GM18861 (cell line): ENCODE measurements around the gene MSMB.
"Not testable (repeated sequence)": the region's sequence is repeated elsewhere in the genome, so short reads cannot be mapped to it uniquely, and the experiment has no call there.

Source experiments
- ATAC-seq: cut with Tn5 transposase; IDR thresholded peaks from one replicate; pipeline ENCODE4 v1.9.1; 2021; ENCODE audit not compliant: unreplicated experiment

MSMB gene, protein sequence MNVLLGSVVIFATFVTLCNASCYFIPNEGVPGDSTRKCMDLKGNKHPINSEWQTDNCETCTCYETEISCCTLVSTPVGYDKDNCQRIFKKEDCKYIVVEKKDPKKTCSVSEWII

DNA sequence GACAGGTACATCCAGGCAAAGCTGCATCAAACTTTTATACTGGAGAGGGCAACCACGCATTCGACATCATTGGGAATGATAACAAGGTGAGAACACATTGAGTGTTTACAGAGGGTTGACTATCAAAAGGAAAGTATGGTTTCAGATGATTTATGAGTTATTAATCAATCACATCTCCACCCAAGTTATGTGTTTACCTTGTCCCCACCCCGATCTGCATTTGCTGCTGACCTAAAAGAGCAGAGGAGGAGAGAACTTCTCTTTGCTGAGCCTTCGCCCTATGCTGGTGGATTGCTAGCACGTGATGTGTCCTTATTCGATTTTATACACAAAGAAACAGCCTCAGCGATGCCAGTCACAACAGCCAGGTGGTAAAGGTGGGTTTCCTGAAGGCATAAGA, at the start of gene MSMB:
Gene MSMB (minus strand): TSS at position 9 of the 400 bp plus-strand sequence. CDS start 32 bp downstream, outside the sequence.
- ATAC-seq: no peak

DNA sequence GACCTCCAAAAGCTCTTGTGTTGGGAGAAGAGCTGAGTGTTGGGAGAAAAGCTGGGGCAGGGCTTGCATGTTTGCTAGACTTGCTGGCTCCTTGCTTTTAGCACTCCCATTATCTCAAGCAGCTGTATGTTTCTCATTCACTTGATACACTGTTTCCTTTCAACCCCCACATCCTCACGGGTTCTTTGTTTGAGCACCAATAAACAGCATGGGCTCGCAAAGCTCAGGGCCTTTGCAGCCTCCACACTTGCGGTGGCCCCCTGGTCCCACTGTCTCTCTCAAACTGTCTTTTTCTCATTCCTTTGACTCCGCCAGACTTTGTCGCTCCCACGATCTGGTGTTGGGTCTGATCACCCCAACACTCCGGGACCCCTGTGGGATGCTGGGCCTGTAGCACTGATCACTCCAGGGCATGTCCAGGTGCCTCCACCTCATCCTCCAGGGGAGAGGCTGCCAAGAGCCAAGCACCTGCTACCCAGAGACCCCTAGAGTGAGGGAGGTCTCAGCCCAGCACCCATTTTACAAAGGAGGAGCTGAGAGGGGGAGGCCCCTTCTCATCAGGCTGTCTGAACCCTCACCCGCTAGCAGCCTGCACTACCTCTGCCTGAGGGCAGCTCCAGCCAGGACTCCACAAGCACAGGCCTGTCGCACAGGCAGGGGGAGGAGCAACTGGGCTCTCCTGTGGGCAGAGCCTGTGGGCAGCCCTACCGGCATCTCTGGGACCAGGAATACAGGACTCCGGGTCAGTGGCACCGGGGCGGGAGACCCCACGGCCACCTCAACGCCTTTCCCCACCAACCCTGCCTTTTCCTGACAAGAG, 49.1 kb upstream of the MSMB start:
- no peak for ATAC-seq

DNA sequence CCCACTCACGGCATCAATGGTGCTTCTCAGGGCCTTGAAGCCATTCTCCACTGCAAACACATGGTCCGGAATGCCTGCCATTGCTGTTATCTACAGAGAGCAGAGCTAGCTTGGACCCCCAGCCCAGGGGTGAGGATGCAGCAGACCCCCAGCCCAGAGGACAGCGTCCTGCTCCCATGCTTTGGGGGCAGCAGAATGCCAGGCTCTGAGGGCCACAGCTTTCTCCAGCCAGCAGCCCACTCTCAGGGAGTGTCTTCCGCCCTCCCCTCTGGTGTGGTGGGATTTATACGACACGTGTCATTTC, 48.1 kb upstream of the MSMB start:
- no peak for ATAC-seq

DNA sequence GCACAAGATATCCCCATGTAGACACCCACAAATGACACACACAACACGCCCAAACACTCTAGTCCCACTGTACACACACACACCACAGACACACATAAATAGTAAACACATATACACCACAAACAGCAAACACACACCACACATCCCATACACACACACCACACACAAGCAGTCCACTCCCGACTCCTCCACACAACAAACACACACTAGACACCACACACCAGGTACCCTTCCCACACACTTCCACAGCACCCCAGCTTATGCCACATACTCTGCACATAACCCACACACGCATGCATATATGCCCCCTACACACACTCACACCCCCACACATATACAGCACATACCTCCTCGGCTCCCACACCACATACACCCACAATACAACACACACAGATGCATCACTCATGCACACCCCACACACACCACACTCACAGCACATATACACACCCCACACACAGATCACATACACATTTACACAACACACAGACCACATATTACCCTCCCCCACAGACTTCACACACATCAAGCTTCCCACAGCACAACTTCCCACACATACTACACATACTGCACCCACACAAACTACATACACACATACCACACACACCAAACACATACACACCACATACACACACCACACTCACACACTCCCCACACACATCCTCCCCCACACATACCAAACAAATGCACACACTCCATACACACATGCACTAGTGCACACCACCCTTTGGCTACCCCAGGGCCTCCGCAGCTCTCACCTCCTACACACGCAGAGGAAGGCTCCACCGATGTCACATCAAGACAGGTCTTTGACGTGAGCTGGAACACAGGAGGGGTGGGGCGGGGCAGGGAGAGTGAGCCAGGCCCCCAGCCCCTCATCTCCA, 47.5 kb upstream of the MSMB start:
- not testable (repeated sequence) for ATAC-seq

DNA sequence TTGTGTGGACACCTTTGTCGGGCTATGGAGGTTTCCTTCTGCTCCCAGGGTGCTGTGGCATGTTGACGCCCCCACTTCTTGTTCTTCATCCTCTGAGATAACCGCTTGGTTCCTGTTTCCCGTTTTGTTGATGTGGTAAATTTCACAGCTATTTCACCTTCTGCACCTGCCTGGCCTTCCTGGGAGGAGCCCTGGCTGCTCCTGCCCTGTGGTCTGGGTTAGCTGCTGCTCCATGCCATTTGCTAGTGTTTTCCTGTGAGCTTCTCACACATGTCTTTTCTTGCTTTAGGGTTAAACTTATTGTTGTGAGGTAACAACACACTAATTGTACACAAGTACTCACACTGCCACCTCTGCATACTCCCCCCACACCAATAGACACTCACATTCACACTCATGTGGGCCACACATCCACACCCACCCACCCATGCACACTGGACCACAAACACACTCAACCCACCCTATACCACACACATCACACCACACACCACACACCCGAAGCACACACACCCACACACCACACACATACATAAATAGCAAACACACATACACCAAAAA, 46.5 kb upstream of the MSMB start:
- no peak for ATAC-seq

DNA sequence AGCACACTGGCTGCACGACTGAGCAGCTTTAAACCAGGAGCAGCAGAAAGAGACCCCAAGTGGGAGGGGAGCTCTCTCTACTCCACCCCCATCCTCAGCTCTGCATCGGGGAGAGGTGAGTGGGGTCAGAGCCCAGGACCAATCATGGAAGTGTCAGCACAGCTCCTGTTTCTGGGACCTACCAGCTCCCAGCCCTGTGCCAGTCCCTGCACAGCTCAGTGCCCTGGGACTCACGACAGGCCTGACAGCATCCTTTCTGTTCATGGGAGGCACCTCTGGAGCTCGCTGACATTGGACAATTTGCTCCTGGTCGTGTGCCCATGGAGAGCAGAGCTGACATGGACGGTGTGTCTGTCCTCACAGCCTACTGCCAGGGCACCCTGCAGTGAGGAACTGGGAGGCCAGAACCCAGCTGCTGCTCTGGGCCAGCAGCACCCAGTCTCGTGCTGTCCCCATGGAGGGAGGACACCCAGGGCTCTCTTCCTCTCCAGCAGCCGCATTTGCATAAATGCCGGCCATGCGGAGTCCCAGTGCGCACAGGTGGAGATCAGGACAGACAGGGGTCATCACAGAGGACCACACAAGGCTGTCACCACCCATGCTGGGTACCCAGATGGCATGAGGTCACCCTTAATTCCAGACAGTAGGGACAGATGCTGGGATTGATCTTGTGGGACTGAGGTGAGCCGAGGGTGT, 45.9 kb upstream of the MSMB start:
- no peak for ATAC-seq

DNA sequence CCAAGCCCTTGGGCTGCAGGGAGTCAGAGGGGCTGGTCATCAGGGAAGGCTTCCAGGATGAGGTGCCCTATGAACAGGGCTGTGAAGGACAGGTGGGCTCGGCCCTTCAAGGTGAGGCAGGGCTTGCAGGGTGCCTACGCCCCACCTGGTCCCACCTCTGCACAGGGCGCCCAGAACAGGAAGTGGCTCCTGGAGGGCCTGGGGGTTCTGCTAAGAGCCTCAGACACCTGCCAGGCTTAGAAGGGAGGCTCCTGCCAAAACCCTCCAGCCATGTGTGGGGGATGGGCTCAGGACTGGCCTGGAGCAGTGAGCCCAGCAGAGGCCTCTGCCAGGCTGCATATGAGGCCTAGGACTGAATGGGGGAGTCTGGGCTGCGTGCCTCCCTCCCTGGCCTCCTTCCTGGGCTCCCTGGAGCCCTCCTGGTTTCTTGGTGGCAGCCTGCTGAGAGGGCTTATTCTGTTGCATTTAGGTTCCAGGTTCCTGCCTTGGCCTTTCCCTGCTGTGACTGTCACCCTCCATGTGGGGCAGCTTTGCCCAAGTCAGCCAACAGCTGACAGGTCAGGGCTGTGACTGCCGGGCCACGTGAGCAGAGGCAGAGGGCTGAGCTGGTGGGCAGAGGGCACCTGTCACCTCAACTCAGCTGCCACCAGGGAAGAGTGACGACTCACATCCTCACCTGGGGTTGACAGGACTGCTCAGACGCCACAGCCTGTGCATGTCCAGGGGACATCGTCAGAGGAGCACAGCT, 45.2 kb upstream of the MSMB start:
- no peak for ATAC-seq

DNA sequence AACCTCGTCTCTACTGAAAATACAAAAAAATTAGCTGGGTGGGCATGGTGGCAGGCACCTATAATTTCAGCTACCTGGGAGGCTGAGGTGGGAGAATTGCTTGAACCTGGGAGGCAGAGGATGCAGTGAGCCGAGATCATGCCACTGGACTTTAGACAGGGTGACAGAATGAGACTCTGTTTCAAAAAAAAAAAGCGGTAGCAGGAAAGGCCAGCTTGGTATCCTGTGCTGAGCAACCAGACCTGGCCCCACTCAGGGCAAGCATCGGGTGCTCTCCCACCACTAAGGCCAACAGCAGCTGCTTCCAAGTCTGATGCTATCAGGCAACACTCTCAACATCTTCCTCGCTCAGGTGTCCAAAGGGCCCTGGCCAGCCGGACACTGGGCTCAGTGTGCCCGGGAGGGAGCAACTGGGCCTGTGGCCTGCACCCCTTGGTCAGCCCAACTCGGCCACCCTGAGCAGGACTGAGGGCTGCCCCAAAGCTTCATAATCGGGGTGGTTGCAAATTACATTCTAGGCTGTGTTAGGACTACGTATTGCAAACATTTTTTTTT, 44.3 kb upstream of the MSMB start:
- no peak for ATAC-seq

DNA sequence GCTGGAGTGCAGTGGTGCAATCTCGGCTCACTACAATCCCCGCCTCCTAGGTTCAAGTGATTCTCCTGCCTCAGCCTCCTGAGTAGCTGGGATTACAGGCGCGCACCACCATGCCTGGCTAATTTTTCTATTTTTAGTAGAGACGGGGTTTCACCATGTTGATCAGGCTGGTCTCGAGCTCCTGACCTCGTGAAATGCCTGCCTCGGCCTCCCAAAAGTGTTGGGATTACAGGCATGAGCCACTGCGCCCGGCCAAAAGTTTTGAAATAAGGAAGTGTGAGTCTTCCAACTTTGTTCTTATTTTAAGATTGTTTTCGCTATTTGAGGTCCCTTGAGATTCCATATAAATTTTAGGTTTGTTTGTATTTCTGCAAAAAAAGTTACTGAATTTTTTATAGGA, 41.3 kb upstream of the MSMB start:
- ATAC-seq: not testable (repeated sequence)

DNA sequence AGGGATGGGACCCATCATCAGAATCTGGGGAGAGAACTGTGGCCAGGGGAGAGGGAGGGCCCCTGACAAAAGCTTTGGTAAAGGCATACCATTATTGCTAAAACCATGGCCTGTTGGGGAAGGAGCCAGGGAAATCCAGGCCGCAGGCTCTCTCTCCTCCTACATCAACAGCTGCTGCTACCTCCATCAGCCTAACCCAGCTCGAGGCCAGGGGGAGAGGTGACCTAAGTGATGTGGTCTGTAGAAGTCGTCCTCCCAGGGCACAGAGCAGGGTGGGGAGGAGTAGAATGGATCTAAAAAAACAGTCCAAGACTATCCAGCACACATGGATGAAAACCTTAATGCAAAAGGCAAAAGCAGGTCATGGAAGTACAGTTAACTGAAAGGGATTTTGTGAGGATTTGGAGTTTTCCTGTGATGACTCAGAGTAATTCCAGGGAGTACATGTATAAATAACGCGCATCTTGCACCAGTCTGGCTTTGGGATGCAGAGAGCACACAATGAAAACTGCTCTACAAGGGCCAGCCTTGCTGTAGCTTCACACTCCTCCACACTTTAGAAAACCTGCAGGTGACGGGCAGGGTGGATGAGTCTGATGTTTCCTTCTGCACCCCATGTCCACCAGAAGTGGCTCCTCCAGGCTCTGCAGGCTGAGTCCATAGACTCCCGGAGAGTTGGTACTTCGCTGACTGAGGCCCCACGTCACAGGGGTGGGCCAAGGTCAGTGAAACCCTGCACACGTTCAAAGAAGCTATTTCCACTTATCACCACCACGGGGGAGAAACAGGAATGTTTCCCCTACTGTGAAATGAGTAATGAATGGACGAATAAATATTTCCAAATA, 38.5 kb upstream of the MSMB start:
- no peak for ATAC-seq

DNA sequence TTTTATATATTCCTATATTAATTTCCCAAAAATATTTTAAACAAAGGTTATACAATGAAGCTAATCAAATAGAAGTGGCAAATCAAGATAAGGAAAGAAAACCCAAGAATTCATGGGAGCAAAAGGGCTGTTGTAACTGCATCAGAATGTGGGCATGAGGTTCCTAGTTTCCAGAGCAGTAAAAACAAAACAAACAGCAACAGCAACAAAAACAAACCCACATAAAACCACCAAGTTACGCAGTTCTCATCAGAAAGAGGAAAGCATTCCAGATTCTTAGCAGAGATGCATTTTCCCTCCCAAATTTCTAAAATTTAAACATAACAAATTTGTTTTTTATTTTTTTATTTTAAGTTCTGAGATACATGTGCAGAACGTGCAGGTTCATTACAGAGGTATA, 34.8 kb upstream of the MSMB start:
- no peak for ATAC-seq

DNA sequence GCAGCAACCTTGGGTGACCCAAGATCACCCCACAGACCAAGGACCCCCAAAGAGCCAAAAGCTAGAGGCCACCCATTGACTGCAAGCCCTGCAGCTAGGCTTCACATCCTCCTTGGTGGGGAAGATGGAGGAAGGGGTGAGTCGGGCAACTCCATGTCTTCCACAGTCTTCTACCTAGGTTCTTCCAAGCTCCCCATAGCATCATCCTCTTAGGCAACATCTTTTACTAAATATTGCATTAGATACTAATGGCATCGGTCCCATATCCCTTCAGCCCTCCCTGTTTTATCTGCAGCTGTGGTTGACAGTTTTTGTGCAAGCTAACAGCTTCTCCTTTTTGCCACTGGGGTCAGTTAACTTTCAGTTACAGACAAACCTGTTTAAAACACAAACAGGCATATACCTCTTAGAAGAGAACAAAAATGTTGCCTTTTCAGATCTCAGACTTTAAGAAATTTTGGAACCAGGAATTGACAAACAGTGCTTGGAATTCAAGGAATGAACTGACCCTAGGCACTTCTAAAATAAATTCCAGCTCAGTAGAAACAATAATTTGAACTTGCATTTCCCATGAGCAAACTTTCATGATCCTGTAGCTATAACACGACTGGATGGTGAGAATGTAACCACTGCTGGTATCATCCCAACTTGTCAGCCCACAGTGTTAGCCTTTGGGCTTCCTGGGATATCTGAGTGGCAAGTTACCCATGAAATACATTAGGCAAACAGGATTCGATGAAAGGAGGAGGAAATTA, 33.9 kb upstream of the MSMB start:
- ATAC-seq: no peak

DNA sequence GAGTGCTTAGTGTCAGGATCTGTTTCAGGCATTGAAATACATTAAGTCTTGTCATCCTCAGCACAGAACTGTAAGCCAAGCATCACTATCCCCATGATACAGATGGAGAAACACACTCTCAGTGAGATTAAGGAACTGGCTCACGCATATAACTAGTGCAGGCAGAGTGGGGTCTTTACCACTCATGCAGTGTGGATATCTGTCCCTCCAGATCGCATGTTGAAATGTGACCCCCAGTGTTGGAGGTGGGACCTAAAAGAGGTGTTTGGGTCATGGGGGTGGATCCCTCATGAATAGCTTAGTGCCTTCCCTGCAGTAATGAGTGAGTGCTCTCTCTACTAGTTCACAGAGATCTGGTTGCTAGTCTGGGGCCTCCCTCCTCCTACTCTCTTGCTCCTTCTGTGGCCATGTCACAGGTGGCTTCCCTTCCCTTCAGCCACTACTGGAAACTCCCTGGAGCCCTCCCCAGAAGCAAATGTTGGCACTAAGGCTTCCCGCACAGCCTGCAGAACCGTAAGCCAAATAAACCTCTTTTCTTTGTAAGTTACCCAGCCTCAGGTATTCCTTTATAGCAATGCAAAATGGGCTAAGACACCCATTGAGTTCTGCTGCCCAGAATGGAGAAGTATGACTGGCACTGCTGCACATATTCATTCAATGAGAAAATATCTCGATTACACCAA, 31.8 kb upstream of the MSMB start:
- no peak for ATAC-seq

DNA sequence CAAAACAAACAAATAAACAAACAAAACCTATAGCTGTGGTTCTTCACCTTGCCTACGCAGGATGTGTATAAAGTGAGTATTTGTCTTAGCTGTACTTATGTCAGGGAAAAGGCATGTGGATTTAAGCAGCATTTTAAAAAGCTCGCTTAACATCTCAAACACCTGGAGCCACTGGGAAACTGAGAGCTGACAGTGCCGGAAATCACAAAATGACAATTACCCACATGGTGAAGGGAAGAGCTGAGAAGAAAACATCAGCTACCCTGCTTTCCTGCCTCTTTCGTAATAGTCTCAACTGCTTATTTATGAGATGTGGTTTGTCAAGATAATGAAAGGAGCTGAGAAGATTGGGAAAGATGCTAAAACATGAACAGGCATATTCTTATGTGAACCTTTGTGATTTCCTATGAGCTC, 31.1 kb upstream of the MSMB start:
- no peak for ATAC-seq

DNA sequence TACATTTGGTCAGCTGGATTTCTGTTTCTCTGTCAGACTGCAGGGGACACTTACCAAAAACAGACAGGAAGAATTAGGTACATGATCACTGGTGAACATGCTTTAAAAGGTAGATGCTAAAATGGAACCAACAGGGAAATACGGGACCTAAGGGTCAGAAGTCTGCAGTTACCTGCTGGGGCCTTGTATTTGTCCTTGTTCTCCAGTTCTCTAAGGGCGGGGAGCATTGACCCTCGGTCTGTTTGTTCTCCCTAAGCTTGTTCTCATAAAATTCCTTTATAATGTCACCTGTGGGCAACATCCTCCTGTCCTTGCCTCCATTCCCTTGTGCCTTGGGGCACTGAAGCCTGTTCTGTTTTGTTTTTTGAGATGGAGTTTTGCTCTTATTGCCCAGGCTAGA, 29.8 kb upstream of the MSMB start:
- ATAC-seq: no peak

DNA sequence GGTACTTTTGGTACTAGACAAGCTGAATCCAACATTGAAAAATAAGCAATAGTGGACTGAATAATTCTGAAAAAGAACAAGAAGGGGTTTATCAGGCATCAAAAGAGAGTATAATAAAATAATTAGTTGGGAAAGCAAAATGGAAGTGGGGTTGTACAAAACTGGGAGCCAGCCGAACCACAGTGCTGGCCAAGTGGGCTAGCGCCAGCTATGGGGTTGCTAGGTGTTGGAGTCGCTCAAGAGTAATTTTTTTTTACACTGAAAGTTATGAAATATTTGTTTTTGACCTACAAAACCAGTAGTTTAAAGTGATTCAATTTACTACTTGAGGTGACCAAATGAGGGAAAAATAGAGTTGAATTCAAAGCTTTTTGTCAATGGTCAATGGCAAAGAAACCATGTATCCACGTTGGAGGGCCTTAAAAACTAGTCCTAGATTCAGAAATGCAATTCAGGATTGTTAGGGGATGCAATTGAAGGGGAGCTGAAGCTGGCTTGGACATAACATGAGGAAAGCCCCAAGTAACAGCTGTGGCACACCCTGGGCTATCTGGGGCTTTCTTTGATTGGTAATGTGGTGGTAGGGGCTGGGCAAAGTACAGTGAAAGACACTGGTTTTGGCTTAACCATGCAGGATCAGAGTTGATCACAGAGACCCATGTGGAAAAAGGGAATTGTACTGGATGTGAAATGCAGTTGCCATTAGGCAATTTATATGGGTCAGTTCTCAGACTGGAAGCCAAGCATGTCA, 28.3 kb upstream of the MSMB start:
- no peak for ATAC-seq

DNA sequence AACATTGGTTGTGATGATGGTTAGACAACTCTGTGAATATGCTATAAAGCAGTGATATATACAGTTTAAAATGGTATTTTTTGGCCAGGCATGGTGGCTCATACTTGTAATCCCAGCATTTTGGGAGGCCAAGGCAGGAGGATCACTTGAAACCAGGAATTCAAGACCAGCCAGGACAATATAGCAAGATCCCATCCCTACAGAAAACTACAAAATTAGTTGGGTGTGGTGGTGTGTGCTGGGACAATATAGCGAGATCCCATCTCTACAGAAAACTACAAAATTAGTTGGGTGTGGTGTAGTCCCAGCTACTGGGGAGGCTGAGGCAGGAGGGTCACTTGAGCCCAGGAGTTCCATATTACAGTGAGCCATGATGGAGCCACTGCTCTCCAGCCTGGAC, 27.5 kb upstream of the MSMB start:
- no peak for ATAC-seq
